Medulla oblongata (tissue), 1 donor: Measurements from ENCODE around the gene RBMS1.

Experiments used
- DNase-seq: peaks from one replicate; pipeline ENCODE4 v3.0.0-alpha.2; 2015; ENCODE audit errors: extremely low spot score

Gene RBMS1

GRCh38 chr2:160278101-160278878 is 215.3 kb downstream of the RBMS1 start:
- no peak for DNase-seq

GRCh38 chr2:160277151-160277550 is 216.5 kb downstream of the RBMS1 start:
- no peak for DNase-seq

- no peak for DNase-seq
These were observed 218.0 kb downstream of the RBMS1 start for GRCh38 chr2:160275656-160276055.

GRCh38 chr2:160271171-160272086 is 222.2 kb downstream of the RBMS1 start:
- no peak for DNase-seq

- no peak for DNase-seq
These were observed 223.0 kb downstream of the RBMS1 start for GRCh38 chr2:160270571-160271113.

GRCh38 chr2:160269803-160270570 is 223.6 kb downstream of the RBMS1 start:
- DNase-seq = peak; percentile 81

GRCh38 chr2:160269365-160269764 is 224.2 kb downstream of the RBMS1 start:
- peak; percentile 12 for DNase-seq

GRCh38 chr2:160268151-160268781 is 225.3 kb downstream of the RBMS1 start:
- DNase-seq = no peak

GRCh38 chr2:160267692-160268091 is 225.9 kb downstream of the RBMS1 start:
- DNase-seq = no peak

GRCh38 chr2:160267022-160267421 is 226.6 kb downstream of the RBMS1 start:
- no peak for DNase-seq

GRCh38 chr2:160266037-160266551 is 227.5 kb downstream of the RBMS1 start:
- DNase-seq = no peak

GRCh38 chr2:160264308-160264707 is 229.3 kb downstream of the RBMS1 start:
- no peak for DNase-seq

GRCh38 chr2:160261732-160262131 is 231.9 kb downstream of the RBMS1 start:
- DNase-seq = no peak

GRCh38 chr2:160258492-160258805 is 235.2 kb downstream of the RBMS1 start:
- no peak for DNase-seq

- DNase-seq = no peak
These were observed 235.7 kb downstream of the RBMS1 start for GRCh38 chr2:160257743-160258491.

- DNase-seq = no peak
These were observed 236.4 kb downstream of the RBMS1 start for GRCh38 chr2:160257041-160257742.

- no peak for DNase-seq
These were observed 237.1 kb downstream of the RBMS1 start for GRCh38 chr2:160256507-160256906.

GRCh38 chr2:160255408-160255807 is 238.2 kb downstream of the RBMS1 start:
- DNase-seq = no peak

GRCh38 chr2:160254189-160254762 is 239.3 kb downstream of the RBMS1 start:
- no peak for DNase-seq
